Astrocyte (in vitro differentiated cells and primary cell): Measurements from ENCODE around the gene OMG.

ENCODE experiments used
- CTCF ChIP-seq: IDR thresholded peaks from 2 replicates; pipeline ENCODE4 v1.5.1; 2011; ENCODE audit warnings: low read depth, mild to moderate bottlenecking, inconsistent platforms, low read length, moderate library complexity; ENCODE audit not compliant: insufficient read depth
- EZH2 ChIP-seq: IDR thresholded peaks from 2 replicates; pipeline ENCODE4 v1.6.1; 2012; ENCODE audit warnings: mild to moderate bottlenecking, low read length, inconsistent platforms; ENCODE audit not compliant: insufficient read depth

GRCh38 chr17:31274252-31274651, 22.8 kb downstream of the OMG start:
- TF ChIP-seq CTCF, result no peak
- no peak for TF ChIP-seq EZH2
